WERI-Rb-1 (cell line): Measurements from ENCODE around the gene TAX1BP3.

Experiments used
- DNase-seq: peaks from one replicate; pipeline ENCODE4 v3.0.0-alpha.2; 2020
- H3K27ac ChIP-seq: fragments of 250-450 bp; sonication (Bioruptor Pico); 2 replicates; pipeline ENCODE4 v1.5.1; 2020; ENCODE audit warnings: mild to moderate bottlenecking, moderate library complexity
- H3K27me3 ChIP-seq: fragments of 250-450 bp; sonication (Bioruptor Pico); 2 replicates; pipeline ENCODE4 v1.5.1; 2021; ENCODE audit warnings: mild to moderate bottlenecking, low read depth, moderate library complexity; ENCODE audit not compliant: insufficient read depth, severe bottlenecking
- H3K36me3 ChIP-seq: fragments of 250-450 bp; sonication (Bioruptor Pico); 2 replicates; pipeline ENCODE4 v1.5.1; 2020; ENCODE audit warnings: mild to moderate bottlenecking, moderate library complexity
- H3K4me3 ChIP-seq: 2 replicates; pipeline ENCODE4 v1.5.1; 2011; ENCODE audit warnings: low read depth, mild to moderate bottlenecking, control low read depth, low read length
- H3K9me3 ChIP-seq: fragments of 250-450 bp; sonication (Bioruptor Pico); 2 replicates; pipeline ENCODE4 v1.5.1; 2021; ENCODE audit warnings: mild to moderate bottlenecking, moderate library complexity; ENCODE audit not compliant: severe bottlenecking
- TF ChIP-seq, protein P1 (sequence below): IDR thresholded peaks from 2 replicates; pipeline ENCODE4 v1.5.1; 2011; ENCODE audit warnings: low read depth, mild to moderate bottlenecking, control low read depth, inconsistent platforms, low read length

The TAX1BP3 gene

DNA sequence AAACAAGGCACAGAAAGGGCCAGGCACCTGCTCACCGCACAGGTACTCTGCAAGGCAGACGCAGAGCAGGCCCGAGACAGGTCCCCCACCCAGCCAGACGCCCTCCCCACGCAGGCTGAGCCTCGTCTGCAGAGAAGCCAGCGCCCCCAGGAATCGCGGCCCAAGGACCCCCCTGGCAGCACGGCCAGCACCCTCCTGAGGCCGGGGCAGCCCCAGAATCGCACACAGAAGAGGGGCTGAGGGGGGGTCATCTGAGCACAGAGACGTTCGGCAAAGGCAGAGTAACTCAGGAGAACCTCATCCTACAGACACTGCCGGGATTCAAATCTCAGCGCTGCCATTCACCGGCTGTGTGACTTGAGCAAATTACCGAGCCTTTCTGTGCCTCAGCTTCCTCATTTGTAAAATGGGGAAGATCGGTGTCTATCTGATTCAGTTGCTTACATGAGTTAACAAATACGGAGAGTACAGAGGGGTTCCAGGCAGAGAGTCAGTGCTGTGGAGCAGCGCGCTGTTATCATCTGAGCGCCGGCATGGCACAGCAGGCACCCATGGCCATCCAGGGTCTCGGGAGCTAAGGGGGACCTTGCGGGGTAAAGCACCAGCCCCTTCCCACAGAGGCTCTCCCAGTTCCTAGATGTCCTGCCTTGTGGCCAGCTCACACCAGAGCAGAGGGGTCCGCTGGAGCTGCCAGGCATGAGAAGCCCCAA, 10.6 kb upstream of the TAX1BP3 start:
- no peaks in the 10 kb centered on the region for H3K27me3 ChIP-seq
- TF ChIP-seq, protein P1, sequence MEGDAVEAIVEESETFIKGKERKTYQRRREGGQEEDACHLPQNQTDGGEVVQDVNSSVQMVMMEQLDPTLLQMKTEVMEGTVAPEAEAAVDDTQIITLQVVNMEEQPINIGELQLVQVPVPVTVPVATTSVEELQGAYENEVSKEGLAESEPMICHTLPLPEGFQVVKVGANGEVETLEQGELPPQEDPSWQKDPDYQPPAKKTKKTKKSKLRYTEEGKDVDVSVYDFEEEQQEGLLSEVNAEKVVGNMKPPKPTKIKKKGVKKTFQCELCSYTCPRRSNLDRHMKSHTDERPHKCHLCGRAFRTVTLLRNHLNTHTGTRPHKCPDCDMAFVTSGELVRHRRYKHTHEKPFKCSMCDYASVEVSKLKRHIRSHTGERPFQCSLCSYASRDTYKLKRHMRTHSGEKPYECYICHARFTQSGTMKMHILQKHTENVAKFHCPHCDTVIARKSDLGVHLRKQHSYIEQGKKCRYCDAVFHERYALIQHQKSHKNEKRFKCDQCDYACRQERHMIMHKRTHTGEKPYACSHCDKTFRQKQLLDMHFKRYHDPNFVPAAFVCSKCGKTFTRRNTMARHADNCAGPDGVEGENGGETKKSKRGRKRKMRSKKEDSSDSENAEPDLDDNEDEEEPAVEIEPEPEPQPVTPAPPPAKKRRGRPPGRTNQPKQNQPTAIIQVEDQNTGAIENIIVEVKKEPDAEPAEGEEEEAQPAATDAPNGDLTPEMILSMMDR = no peak
- no peaks in the 10 kb centered on the region for H3K9me3 ChIP-seq
- H3K27ac ChIP-seq = no peak overlapping the region
- no peak for DNase-seq
- H3K36me3 ChIP-seq = no peaks in the 10 kb centered on the region
- H3K4me3 ChIP-seq = no peak overlapping the region

- TF ChIP-seq, protein P1 = no peak
- Histone ChIP-seq H3K9me3 (no peaks in the 10 kb centered on the region), H3K36me3 (no peaks in the 10 kb centered on the region), H3K27me3 (no peaks in the 10 kb centered on the region), H3K27ac (no peak overlapping the region), H3K4me3 (no peak overlapping the region)
- no peak for DNase-seq
These were observed 9.9 kb upstream of the TAX1BP3 start for GRCh38 chr17:3678095-3678820.

DNA sequence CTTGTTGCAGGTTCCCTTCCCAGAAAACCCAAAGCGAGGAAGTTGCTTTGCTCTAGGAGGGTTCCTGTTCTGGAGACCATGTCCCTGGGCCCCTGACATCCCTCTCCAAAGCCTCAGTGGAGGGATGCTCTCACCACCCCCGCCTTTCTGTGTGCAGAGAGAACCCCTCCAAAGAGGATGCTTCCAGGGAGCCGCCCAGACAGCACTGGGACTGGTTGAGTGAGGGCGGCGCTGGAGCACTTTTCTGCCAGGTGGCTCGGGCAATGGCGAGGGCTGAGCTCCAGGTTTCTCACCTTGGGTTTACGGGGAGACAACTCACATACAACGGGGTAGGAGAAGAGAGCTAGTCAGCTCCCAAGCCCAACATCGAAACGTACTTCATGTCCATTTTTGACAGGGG, 7.5 kb upstream of the TAX1BP3 start:
- Histone ChIP-seq H3K36me3 (no peaks in the 10 kb centered on the region), H3K27ac (no peak overlapping the region), H3K27me3 (no peaks in the 10 kb centered on the region), H3K9me3 (no peaks in the 10 kb centered on the region), H3K4me3 (no peak overlapping the region)
- no peak for DNase-seq
- TF ChIP-seq, protein P1 = no peak

- H3K27ac ChIP-seq = no peak overlapping the region
- H3K9me3 ChIP-seq = no peaks in the 10 kb centered on the region
- TF ChIP-seq, protein P1 = no peak
- DNase-seq = no peak
- H3K4me3 ChIP-seq = no peak overlapping the region
- peaks cover 19% of the 10 kb centered on the region for H3K36me3 ChIP-seq
- H3K27me3 ChIP-seq = no peaks in the 10 kb centered on the region
These were observed 4.2 kb upstream of the TAX1BP3 start for GRCh38 chr17:3672571-3672970.

DNA sequence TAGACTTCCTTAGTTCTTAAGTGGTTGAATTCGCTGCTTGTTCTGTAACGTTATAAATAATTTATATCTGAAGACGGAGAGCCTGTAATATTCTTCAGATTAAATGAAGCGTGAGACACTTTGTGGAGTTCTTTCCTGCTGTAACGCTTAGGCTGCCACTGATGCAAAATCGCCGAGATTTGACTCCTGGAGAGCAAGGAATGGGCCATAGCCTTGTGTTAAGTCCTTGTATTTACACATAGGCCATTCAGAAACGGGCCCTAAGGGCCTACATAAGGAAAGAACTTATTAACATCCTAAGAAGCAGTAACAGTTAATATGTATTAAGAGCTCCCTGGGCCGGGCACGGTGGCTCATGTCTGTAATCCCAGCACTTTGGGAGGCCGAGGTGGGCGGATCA, 1.2 kb upstream of the TAX1BP3 start:
- Histone ChIP-seq H3K27me3 (no peaks in the 10 kb centered on the region), H3K36me3 (peaks cover 28% of the 10 kb centered on the region), H3K4me3 (peak overlapping the region; percentile 80), H3K9me3 (no peaks in the 10 kb centered on the region), H3K27ac (peak overlapping the region; percentile 91)
- TF ChIP-seq, protein P1 = no peak
- no peak for DNase-seq
